GM19193 (cell line): ENCODE results near the gene RASSF1.

Experiments
- POLR2A ChIP-seq: IDR thresholded peaks from 4 replicates; pipeline ENCODE4 v1.6.1; 2011; ENCODE audit not compliant: insufficient read depth, insufficient read length; ENCODE audit errors: extremely low read depth

RASSF1 gene

GRCh38 chr3:50340448-50341329 lies at the start of gene RASSF1:
Gene RASSF1 (minus strand): TSS chr3:50340836. CDS start chr3:50340805, 31 bp downstream.
- peak; percentile 67 for TF ChIP-seq POLR2A

- no peak for TF ChIP-seq POLR2A
Observed at GRCh38 chr3:50389414-50389767, 48.8 kb upstream of the RASSF1 start.

- TF ChIP-seq POLR2A, result no peak
Observed at GRCh38 chr3:50388720-50389413, 48.2 kb upstream of the RASSF1 start.

GRCh38 chr3:50388016-50388719 lies 47.5 kb upstream of the RASSF1 start:
- no peak for TF ChIP-seq POLR2A

- TF ChIP-seq POLR2A, result no peak
Observed at GRCh38 chr3:50385754-50386153, 45.1 kb upstream of the RASSF1 start.

DNA sequence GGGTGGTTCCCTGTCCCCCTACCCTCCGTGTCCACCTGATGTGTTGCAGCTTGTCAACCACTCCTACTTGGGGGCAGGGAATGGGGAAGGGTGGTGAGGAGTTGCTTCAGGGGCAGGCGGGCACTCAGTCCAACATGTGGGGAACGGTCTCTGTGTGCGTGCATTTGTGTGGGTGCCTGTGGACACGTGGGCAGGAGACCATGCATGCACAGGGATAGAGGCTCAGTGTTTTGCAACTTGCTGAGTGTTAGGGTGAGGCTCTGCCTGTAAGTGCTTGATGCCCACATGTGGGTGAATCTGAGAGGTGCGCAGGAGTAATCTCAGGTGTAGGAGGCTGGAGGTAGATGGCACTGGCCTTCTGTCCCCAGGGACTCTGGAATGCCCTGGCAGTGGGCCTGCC lies 43.1 kb upstream of the RASSF1 start:
- no peak for TF ChIP-seq POLR2A

- TF ChIP-seq POLR2A, result no peak
Observed at GRCh38 chr3:50382722-50383121, 42.1 kb upstream of the RASSF1 start.

DNA sequence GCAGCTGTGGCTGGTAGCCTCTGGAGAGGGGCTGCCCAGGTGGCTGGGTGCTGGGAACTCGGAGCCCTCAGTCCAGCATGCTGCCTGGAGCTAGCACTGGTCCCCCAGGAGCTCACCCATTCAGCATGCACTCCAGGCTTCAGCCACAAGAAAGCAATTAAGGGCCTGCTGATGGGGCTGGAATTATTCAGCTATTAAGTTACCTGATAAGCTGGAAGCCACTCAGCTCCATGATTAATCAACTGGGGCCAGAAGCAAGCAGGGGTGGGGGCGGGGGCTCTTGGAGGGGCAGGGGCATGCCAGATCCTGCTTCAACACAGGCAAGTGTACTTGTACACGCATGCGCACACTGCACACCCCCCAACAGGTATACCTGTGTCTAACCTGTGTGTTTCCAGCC lies 40.7 kb upstream of the RASSF1 start:
- no peak for TF ChIP-seq POLR2A

DNA sequence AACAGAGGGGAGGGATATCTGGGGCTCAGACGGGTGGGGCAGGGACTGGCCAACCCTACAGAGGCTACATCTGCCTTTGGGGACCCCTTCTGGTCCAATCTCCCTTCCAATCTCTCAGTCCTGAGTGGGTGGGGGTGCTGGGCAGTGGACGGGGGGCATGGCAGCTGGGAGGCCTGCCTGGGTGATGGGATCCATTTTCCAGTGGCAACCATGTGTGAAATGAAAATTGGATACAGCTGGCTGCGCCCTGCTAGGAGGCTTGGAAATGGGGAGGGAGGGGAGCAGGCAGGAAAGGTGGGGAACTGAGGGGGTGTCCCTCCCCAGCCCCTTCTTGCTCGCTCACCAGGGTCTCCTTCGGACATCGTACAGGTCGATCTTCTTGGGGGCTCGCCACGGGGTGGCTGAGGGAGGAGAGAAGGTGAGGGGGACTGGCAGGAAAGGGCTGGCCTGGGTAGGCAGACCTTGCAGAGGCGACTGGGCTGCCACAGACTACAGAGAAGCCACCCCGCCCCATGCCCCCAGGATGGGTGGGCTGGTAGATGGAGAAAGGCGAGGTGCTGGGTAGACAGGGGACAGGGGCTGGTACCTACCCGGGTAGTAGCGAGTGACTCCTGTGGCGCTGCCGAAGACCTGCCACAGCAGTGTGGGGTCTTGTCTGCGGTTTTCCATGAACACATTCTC lies 39.9 kb upstream of the RASSF1 start:
- TF ChIP-seq POLR2A, result no peak

DNA sequence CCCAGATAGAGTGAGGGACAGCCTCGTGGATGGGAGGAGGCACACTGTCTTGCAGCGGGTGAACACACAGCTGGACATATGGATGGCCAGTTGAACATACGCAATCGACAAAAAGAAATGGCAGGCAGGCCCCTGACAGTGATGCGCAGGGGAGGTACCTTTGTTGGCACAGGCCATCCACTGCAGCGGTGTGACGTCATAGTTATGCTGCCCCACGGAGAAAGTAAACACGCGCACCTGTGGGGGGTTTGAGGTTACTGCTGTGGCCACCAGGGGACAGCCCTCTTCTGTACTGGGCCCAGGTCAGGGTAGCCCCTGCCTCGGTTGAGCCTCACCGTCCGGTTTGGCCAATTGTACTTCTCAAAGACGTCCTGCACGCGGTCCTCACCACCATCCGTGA lies 38.1 kb upstream of the RASSF1 start:
- TF ChIP-seq POLR2A, result no peak

GRCh38 chr3:50378024-50378423 lies 37.4 kb upstream of the RASSF1 start:
- no peak for TF ChIP-seq POLR2A

- no peak for TF ChIP-seq POLR2A
Observed at GRCh38 chr3:50375258-50375931, 34.8 kb upstream of the RASSF1 start.

- no peak for TF ChIP-seq POLR2A
Observed at GRCh38 chr3:50374363-50375257, 34.0 kb upstream of the RASSF1 start.
